HCT116 (cell line): Measurements from ENCODE around the gene FOXN3.

ENCODE experiments used
- CEBPB ChIP-seq: IDR thresholded peaks from 2 replicates; pipeline ENCODE4 v1.6.1; 2012; ENCODE audit warnings: low read depth
- EZH2 ChIP-seq: fragments of 200-600 bp; sonication (generic); IDR thresholded peaks from 2 replicates; pipeline ENCODE4 v1.6.1; 2017; ENCODE audit warnings: antibody characterized with exemption, mixed run types
- EZH2phosphoT487 ChIP-seq: fragments of 200-600 bp; IDR thresholded peaks from 2 replicates; pipeline ENCODE4 v1.6.1; 2018; ENCODE audit warnings: antibody characterized with exemption, borderline replicate concordance
- POLR2A ChIP-seq: IDR thresholded peaks from 2 replicates; pipeline ENCODE4 v1.7.0; 2011; ENCODE audit warnings: borderline replicate concordance; ENCODE audit not compliant: insufficient read depth, insufficient read length; ENCODE audit errors: extremely low read depth
- REST ChIP-seq: IDR thresholded peaks from 2 replicates; pipeline ENCODE4 v1.6.1; 2012; ENCODE audit warnings: low read depth
- SP1 ChIP-seq: IDR thresholded peaks from 2 replicates; pipeline ENCODE4 v1.6.1; 2012; ENCODE audit warnings: low read depth
- TF ChIP-seq, protein P1 (sequence below), 3 experiments: fragments of 200-600 bp in 1 of 3; sonication (generic) in 1 of 3; IDR thresholded peaks in 2 of 3; conservative IDR thresholded peaks in 1 of 3; 2 replicates each; pipeline ENCODE4 v1.5.1; 2012 to 2017; ENCODE audit warnings: low read depth in 2 of 3, low read length in 2 of 3, antibody characterized with exemption in 1 of 3, borderline replicate concordance in 1 of 3, control low read depth in 1 of 3, mild to moderate bottlenecking in 1 of 3, mixed read lengths in 1 of 3, mixed run types in 1 of 3, moderate library complexity in 1 of 3; ENCODE audit not compliant: insufficient read depth in 1 of 3

GRCh38 chr14:89455412-89455811 lies 38.4 kb upstream of the FOXN3 start:
- TF ChIP-seq SP1 (no peak), CEBPB (no peak), EZH2phosphoT487 (no peak), POLR2A (no peak), EZH2 (no peak), REST (no peak)
- TF ChIP-seq, protein P1, sequence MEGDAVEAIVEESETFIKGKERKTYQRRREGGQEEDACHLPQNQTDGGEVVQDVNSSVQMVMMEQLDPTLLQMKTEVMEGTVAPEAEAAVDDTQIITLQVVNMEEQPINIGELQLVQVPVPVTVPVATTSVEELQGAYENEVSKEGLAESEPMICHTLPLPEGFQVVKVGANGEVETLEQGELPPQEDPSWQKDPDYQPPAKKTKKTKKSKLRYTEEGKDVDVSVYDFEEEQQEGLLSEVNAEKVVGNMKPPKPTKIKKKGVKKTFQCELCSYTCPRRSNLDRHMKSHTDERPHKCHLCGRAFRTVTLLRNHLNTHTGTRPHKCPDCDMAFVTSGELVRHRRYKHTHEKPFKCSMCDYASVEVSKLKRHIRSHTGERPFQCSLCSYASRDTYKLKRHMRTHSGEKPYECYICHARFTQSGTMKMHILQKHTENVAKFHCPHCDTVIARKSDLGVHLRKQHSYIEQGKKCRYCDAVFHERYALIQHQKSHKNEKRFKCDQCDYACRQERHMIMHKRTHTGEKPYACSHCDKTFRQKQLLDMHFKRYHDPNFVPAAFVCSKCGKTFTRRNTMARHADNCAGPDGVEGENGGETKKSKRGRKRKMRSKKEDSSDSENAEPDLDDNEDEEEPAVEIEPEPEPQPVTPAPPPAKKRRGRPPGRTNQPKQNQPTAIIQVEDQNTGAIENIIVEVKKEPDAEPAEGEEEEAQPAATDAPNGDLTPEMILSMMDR (IDR thresholded peaks at IDR 0.05 in 2 of 3, conservative IDR thresholded peaks at IDR 0.05 in 1 of 3; ENCODE audit: borderline replicate concordance in 1 of 3, insufficient read depth in 1 of 3, low read depth in 2 of 3, low read length in 2 of 3), result no peak
